GM10248 (cell line): ENCODE data around the gene POU2F2.

Source experiments
- CTCF ChIA-PET: fragments of 300-600 bp; sonication (Branson Sonifier 250); formaldehyde crosslinking; extraction: SDS; loops from one replicate; lab custom pipeline; 2021; ENCODE audit warnings: antibody characterized with exemption; lab: Yijun Ruan, JAX
- POLR2A ChIA-PET: fragments of 350-650 bp; sonication (Branson Sonifier 250); formaldehyde crosslinking; extraction: SDS; loops from one replicate; lab custom pipeline; 2020; ENCODE audit warnings: antibody characterized with exemption; lab: Yijun Ruan, JAX
- DNase-seq: peaks from one replicate; pipeline ENCODE4 v3.0.0; 2012; ENCODE audit errors: extremely low spot score
- CTCF ChIP-seq: IDR thresholded peaks from 2 replicates; pipeline ENCODE4 v1.5.1; 2012; ENCODE audit warnings: mild to moderate bottlenecking, low read depth; ENCODE audit errors: extremely low read depth, missing control alignments, control extremely low read depth

The POU2F2 gene

GRCh38 chr19:42069619-42070351, 62.5 kb downstream of the POU2F2 start, which contains the start of gene GRIK5:
GRIK5 (minus strand) TSS chr19:42070206; CDS start chr19:42065770, 4,436 bp downstream.
- DNase-seq, result no peak
- POLR2A ChIA-PET, result no interaction called here
- TF ChIP-seq CTCF, result no peak
- CTCF ChIA-PET, result no interaction called here

GRCh38 chr19:42068756-42069571, 63.3 kb downstream of the POU2F2 start:
- no peak for TF ChIP-seq CTCF
- CTCF ChIA-PET, result no interaction called here

GRCh38 chr19:42068361-42068755, 63.9 kb downstream of the POU2F2 start:
- no peak for DNase-seq
- ChIA-PET CTCF (interaction anchor here (1.4 kb wide), 1 partner anchor 40 kb away, joined by 3 read pairs; no protein-coding TSS in a partner anchor), POLR2A (no interaction called here)
- TF ChIP-seq CTCF, result no peak

More at GRCh38 chr19:42068756-42069571, 63.3 kb downstream of the POU2F2 start:
- POLR2A ChIA-PET, result no interaction called here
- DNase-seq, result no peak

- CTCF ChIA-PET, result interaction anchor here (1.4 kb wide), 1 partner anchor 41 kb away, joined by 3 read pairs; no protein-coding TSS in a partner anchor
- POLR2A ChIA-PET, result no interaction called here
These were observed 64.8 kb downstream of the POU2F2 start for GRCh38 chr19:42067315-42067888.

GRCh38 chr19:42066075-42066754, 66.0 kb downstream of the POU2F2 start:
- no peak for DNase-seq
- ChIA-PET CTCF (interaction anchor here (1.3 kb wide), 1 partner anchor 425 kb away, joined by 3 read pairs; no protein-coding TSS in a partner anchor), POLR2A (no interaction called here)
- TF ChIP-seq CTCF, result no peak

More at GRCh38 chr19:42067315-42067888, 64.8 kb downstream of the POU2F2 start:
- TF ChIP-seq CTCF, result no peak
- no peak for DNase-seq
